ENCODE results near the gene ATAD1.
"Not testable (repeated sequence)": the region's sequence is repeated elsewhere in the genome, so short reads cannot be mapped to it uniquely, and the experiment has no call there.

Gene ATAD1

DNA sequence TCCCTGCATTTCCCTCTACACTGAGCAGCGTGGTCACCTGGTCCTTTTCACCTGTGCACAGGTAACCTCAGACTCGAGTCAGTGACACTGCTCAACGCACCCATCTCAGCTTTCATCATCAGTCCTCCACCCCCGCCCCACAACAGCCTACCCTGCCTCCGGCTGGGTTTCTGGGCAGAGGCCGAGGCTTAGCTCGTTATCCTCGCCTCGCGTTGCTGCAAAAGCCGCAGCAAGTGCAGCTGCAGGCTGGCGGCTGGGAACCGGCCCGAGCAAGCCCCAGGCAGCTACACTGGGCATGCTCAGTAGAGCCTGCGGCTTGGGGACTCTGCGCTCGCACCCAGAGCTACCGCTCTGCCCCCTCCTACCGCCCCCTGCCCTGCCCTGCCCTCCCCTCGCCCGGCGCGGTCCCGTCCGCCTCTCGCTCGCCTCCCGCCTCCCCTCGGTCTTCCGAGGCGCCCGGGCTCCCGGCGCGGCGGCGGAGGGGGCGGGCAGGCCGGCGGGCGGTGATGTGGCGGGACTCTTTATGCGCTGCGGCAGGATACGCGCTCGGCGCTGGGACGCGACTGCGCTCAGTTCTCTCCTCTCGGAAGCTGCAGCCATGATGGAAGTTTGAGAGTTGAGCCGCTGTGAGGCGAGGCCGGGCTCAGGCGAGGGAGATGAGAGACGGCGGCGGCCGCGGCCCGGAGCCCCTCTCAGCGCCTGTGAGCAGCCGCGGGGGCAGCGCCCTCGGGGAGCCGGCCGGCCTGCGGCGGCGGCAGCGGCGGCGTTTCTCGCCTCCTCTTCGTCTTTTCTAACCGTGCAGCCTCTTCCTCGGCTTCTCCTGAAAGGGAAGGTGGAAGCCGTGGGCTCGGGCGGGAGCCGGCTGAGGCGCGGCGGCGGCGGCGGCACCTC is 45.3 kb upstream of the ATAD1 start, which contains the start of the genes KLLN and PTEN:
Gene KLLN, minus strand, starts transcription at position 481 of the 891 bp plus-strand sequence. CDS start 1,046 bp downstream, outside the sequence.
Gene PTEN, plus strand, starts transcription at position 573 of the 891 bp plus-strand sequence. CDS start 845 bp downstream, outside the sequence.
- TF ChIP-seq, protein P1, sequence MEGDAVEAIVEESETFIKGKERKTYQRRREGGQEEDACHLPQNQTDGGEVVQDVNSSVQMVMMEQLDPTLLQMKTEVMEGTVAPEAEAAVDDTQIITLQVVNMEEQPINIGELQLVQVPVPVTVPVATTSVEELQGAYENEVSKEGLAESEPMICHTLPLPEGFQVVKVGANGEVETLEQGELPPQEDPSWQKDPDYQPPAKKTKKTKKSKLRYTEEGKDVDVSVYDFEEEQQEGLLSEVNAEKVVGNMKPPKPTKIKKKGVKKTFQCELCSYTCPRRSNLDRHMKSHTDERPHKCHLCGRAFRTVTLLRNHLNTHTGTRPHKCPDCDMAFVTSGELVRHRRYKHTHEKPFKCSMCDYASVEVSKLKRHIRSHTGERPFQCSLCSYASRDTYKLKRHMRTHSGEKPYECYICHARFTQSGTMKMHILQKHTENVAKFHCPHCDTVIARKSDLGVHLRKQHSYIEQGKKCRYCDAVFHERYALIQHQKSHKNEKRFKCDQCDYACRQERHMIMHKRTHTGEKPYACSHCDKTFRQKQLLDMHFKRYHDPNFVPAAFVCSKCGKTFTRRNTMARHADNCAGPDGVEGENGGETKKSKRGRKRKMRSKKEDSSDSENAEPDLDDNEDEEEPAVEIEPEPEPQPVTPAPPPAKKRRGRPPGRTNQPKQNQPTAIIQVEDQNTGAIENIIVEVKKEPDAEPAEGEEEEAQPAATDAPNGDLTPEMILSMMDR (IDR thresholded peaks at IDR 0.05; ENCODE audit: low read length, missing control alignments): no peak
- peak within 1 kb of the TSS; percentile 85 for H3K4me3 ChIP-seq (replicated peaks; ENCODE audit: low read depth, low read length)
- DNase-seq (ENCODE audit: low read depth): peak; percentile 95

DNA sequence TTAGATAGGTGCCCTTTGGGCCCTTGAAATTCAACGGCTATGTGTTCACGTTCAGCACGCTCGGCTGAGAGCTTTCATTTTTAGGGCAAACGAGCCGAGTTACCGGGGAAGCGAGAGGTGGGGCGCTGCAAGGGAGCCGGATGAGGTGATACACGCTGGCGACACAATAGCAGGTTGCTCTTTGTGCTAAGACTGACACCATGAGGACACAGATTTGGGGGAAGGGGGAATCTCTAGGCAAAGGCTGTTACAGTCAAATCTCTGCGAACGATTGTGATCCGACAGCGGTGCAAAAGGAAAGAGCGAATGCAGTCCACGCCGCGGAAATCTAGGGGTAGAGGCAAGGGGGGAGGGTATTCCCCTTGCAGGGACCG is 44.6 kb upstream of the ATAD1 start:
- peak overlapping the region; percentile 85 for H3K4me3 ChIP-seq (replicated peaks; ENCODE audit: low read depth, low read length)
- TF ChIP-seq, protein P1 (IDR thresholded peaks at IDR 0.05; ENCODE audit: low read length, missing control alignments): no peak
- DNase-seq (ENCODE audit: low read depth): no peak

DNA sequence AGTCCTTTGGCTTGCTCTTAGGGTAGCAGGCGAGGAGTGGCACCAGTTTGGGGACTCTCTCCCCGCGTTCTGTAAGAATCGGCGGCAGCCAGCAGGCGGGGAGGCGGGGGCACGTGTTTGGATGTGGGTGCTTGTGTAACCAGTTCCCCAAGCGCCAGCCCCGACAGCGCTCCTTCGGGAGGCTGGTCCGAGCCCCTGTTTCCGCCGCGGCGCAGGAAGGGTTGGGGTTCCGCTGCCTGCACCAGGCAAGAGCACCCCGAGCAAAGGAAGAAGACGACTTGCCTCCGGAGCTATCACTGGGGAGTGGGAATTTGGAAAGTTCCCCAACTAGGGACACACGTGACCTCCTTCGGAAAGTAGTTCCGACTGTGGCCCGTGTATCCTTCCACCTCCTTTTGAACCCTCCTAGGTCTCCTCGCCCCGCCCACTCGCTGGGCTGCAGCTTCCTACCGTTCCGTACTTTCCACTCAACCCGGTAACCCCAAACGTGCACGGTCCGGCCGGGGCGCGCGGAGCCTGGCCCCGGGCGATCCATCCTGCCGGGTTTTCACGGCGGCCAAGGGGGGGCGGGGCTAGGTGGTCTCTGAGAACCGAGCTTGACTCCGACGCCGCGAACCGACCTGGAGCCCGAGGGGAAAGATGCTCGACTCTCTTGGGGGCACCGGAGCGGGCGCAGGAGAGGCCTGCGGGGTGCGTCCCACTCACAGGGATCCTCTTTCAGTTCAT is 44.1 kb upstream of the ATAD1 start:
- TF ChIP-seq, protein P1 (IDR thresholded peaks at IDR 0.05; ENCODE audit: low read length, missing control alignments): no peak
- H3K4me3 ChIP-seq (replicated peaks; ENCODE audit: low read depth, low read length): peak overlapping the region; percentile 85
- DNase-seq (ENCODE audit: low read depth): peak; percentile 99

DNA sequence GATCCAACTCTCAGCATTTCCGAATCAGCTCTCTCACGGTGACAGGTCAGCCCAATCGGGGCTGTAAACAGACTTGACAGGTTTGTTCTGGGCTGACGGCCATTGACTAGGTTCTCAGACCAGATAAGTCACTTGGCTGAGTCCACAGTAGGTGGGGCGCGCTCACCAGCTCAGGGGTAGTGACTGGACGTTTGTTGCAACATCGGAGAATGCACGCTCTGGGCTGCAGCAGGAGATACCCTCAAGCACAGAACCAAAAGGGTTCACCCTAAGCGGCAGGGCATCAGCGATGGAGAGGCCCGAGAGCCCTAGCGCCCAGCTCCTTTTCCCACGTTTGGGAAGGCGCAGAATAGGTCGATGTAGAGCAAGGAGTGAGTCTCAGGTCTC is 43.5 kb upstream of the ATAD1 start:
- peak; percentile 92 for DNase-seq (ENCODE audit: low read depth)
- peak overlapping the region; percentile 85 for H3K4me3 ChIP-seq (replicated peaks; ENCODE audit: low read depth, low read length)
- TF ChIP-seq, protein P1 (IDR thresholded peaks at IDR 0.05; ENCODE audit: low read length, missing control alignments): no peak

DNA sequence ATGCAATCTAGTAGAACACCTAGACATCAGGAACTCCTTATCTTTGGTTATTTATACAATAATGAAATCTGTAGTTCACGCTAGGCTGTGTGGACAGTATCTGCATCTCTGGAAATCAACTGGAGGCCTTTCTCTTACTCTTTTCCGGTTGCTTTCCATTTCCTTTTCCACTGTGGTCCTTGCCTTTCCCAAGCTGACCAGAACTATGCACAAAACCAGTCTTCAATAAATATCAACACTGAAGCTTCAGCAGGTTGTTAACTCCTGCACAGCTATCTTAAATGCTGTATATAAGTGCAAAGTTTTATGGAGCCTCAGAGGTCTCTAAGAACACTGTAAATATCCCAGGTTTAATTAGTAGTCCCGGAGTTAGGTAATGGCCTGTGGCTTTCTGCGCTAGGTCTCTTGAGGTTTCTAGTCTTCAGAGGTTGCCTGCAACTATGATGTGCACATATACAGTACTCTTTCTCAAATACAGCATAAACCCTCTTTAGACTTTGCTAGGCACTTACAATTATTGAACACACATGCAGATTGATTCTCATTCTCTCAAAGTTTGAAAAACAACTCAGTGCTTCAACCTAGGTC is 42.9 kb upstream of the ATAD1 start:
- TF ChIP-seq, protein P1 (IDR thresholded peaks at IDR 0.05; ENCODE audit: low read length, missing control alignments): no peak
- no peak overlapping the region for H3K4me3 ChIP-seq (replicated peaks; ENCODE audit: low read depth, low read length)
- no peak for DNase-seq (ENCODE audit: low read depth)

DNA sequence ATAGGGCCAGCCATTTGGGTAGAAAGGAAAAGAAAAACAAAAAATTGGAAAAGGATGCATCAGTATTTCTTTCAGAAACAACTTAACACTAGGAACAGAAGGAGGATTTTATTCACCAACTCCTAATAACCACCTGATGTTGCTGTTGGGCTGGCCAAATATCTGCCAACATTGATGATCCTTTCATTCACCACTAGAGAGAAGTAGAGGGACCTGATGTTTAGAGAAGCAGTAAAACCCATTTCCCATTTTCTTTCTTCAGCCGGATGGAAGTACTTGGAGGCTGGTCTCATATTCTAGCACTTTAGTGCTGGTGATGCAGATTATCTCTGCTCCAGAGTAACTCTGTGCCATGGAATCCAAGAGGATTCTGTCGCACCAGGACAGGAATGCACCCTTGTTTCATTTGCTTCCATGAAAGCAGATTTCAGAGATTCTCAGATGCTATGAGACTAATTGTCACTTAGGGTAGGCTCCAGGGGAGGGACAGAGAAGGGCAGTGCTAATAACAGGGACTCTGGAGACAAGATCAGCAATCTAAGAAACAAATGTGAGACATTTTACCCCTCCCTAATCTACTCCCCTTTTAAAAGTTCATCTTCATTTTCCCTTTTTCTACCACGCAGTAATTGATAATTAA is 42.2 kb upstream of the ATAD1 start:
- DNase-seq (ENCODE audit: low read depth): peak; percentile 76
- no peak overlapping the region for H3K4me3 ChIP-seq (replicated peaks; ENCODE audit: low read depth, low read length)
- TF ChIP-seq, protein P1 (IDR thresholded peaks at IDR 0.05; ENCODE audit: low read length, missing control alignments): peak; percentile 45

DNA sequence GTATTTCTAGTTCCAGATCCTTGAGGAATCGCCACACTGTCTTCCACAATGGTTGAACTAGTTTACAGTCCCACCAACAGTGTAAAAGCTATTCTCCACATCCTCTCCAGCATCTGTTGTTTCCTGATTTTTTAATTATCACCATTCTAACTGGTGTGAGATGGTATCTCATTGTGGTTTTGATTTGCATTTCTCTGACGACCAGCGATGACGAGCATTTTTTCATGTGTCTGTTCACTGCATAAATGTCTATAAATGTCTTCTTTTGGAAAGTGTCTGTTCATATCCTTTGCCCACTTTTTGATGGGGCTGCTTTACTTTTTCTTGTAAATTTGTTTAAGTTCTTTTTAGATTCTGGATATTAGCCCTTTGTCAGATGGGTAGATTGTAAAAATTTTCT is 37.6 kb upstream of the ATAD1 start:
- H3K4me3 ChIP-seq (replicated peaks; ENCODE audit: low read depth, low read length); DNase-seq (ENCODE audit: low read depth): not testable (repeated sequence)

DNA sequence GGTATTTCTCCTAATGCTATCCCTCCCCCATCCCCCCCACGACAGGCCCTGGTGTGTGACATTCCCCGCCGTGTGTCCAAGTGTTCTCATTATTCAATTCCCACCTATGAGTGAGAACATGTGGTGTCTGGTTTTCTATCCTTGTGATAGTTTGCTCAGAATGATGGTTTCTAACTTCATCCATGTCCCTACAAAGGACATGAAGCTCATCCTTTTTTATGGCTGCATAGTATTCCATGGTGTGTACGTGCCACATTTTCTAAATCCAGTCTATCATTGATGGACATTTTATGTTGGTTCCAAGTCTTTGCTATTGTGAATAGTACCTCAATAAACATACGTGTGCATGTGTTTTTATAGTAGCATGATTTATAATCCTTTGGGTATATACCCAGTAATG is 37.2 kb upstream of the ATAD1 start:
- not testable (repeated sequence) for DNase-seq (ENCODE audit: low read depth)

More for the DNA sequence above, 37.2 kb upstream of the ATAD1 start:
- not testable (repeated sequence) for H3K4me3 ChIP-seq (replicated peaks; ENCODE audit: low read depth, low read length)

All from fibroblast of pulmonary artery (primary cell).